Measurements from ENCODE around the gene INS.

The INS gene

DNA sequence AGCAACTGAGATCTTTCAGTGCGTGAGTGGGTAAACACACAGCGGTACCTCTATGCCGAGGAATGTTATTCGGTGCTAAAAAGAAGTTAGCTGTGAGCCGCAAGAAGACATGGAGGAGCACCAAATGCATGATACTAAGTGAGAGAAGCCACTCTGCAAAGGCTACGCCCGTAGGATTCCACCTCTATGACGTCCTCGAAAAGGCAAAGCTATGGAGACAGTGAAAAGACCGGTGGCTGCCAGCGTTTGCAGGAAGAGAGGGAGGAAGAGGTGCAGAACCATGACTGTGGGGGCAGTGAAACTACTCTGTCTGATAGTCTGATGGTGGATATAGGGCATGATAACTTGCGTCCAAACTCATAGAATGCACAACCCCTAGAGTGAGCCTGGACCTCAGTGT lies 50.5 kb downstream of the INS start:
- no peak for TF ChIP-seq CTCF (IDR thresholded peaks at IDR 0.05; ENCODE audit: poor library complexity, severe bottlenecking)
- Histone ChIP-seq H3K27ac (ENCODE audit: poor library complexity, severe bottlenecking) (no peak overlapping the region), H3K9me3 (ENCODE audit: severe bottlenecking) (no peaks in the 10 kb centered on the region), H3K27me3 (ENCODE audit: insufficient read depth, poor library complexity, severe bottlenecking) (no peaks in the 10 kb centered on the region), H3K4me3 (ENCODE audit: severe bottlenecking) (no peak overlapping the region), H3K4me1 (ENCODE audit: insufficient read depth, poor library complexity, severe bottlenecking) (no peaks in the 10 kb centered on the region), H3K36me3 (ENCODE audit: low read depth) (no peaks in the 10 kb centered on the region)
- ATAC-seq (ENCODE audit: low read depth) (no peak), DNase-seq (ENCODE audit: low spot score) (no peak)
